Nephron progenitor cell (in vitro differentiated cells): ENCODE measurements around the gene HTR3C.

Experiments
- DNase-seq: peaks from one replicate; pipeline ENCODE4 v3.0.0; 2021
- H3K27ac Mint-ChIP-seq: 2 replicates; pipeline ENCODE4 v1.8.0; 2021; ENCODE audit warnings: mild to moderate bottlenecking, moderate library complexity, mixed read lengths
- H3K27me3 Mint-ChIP-seq: 2 replicates; pipeline ENCODE4 v1.8.0; 2021; ENCODE audit warnings: mild to moderate bottlenecking, low read depth, mixed read lengths; ENCODE audit not compliant: poor library complexity
- H3K36me3 Mint-ChIP-seq: 2 replicates; pipeline ENCODE4 v1.8.0; 2021; ENCODE audit warnings: low read depth, mixed read lengths
- H3K4me1 Mint-ChIP-seq: 2 replicates; pipeline ENCODE4 v1.8.0; 2021; ENCODE audit warnings: mixed read lengths
- H3K4me3 Mint-ChIP-seq: 2 replicates; pipeline ENCODE4 v1.8.0; 2021; ENCODE audit warnings: mild to moderate bottlenecking, moderate library complexity, mixed read lengths
- H3K9me3 Mint-ChIP-seq: 2 replicates; pipeline ENCODE4 v1.8.0; 2021; ENCODE audit warnings: mild to moderate bottlenecking, moderate library complexity, mixed read lengths
- CTCF ChIP-seq: fragments of 200-600 bp; sonication (generic); IDR thresholded peaks from 2 replicates; pipeline ENCODE4 v1.5.0; 2021; ENCODE audit warnings: antibody characterized with exemption

Gene HTR3C

GRCh38 chr3:184092199-184092598 lies 39.4 kb downstream of the HTR3C start:
- Mint-ChIP-seq H3K27me3 (peaks cover 11% of the 10 kb centered on the region), H3K4me3 (no peak overlapping the region), H3K4me1 (no peaks in the 10 kb centered on the region), H3K36me3 (no peaks in the 10 kb centered on the region), H3K27ac (no peak overlapping the region), H3K9me3 (peaks cover 25% of the 10 kb centered on the region)
- TF ChIP-seq CTCF, result no peak
- DNase-seq, result no peak

GRCh38 chr3:184096811-184097383 lies 44.0 kb downstream of the HTR3C start, which contains the start of gene HTR3E:
TSS of gene HTR3E (plus strand) at chr3:184097064. CDS start at chr3:184097530, 466 bp downstream.
- Mint-ChIP-seq H3K36me3 (no peaks in the 10 kb centered on the region), H3K4me3 (no peak within 1 kb of the TSS), H3K4me1 (no peaks in the 10 kb centered on the region), H3K9me3 (peaks cover 17% of the 10 kb centered on the region), H3K27me3 (peaks cover 26% of the 10 kb centered on the region), H3K27ac (no peak within 1 kb of the TSS)
- DNase-seq, result no peak
- TF ChIP-seq CTCF, result no peak

- peaks cover 26% of the 10 kb centered on the region for H3K27me3 Mint-ChIP-seq
- peaks cover 11% of the 10 kb centered on the region for H3K9me3 Mint-ChIP-seq
- no peak for TF ChIP-seq CTCF
- H3K4me1 Mint-ChIP-seq, result no peaks in the 10 kb centered on the region
- no peak for DNase-seq
- H3K27ac Mint-ChIP-seq, result no peak overlapping the region
- no peak overlapping the region for H3K4me3 Mint-ChIP-seq
- no peaks in the 10 kb centered on the region for H3K36me3 Mint-ChIP-seq
These were observed 44.7 kb downstream of the HTR3C start for GRCh38 chr3:184097556-184097955.

- no peak for DNase-seq
- H3K4me3 Mint-ChIP-seq, result no peak overlapping the region
- no peak overlapping the region for H3K27ac Mint-ChIP-seq
- H3K36me3 Mint-ChIP-seq, result no peaks in the 10 kb centered on the region
- TF ChIP-seq CTCF, result no peak
- H3K27me3 Mint-ChIP-seq, result peaks cover 36% of the 10 kb centered on the region
- H3K4me1 Mint-ChIP-seq, result no peaks in the 10 kb centered on the region
- H3K9me3 Mint-ChIP-seq, result no peaks in the 10 kb centered on the region
These were observed 47.2 kb downstream of the HTR3C start for GRCh38 chr3:184099806-184100686.
